Endothelial cell of umbilical vein (primary cell): ENCODE data around the gene ATRIP.

Source experiments
- EZH2 ChIP-seq: IDR thresholded peaks from 2 replicates; pipeline ENCODE4 v1.6.1; 2012; ENCODE audit warnings: borderline replicate concordance, low read depth, mild to moderate bottlenecking, moderate library complexity, low read length, inconsistent platforms; ENCODE audit not compliant: severe bottlenecking
- FOS ChIP-seq: IDR thresholded peaks from 2 replicates; pipeline ENCODE4 v1.6.1; 2011; ENCODE audit warnings: mild to moderate bottlenecking, low read length, moderate library complexity, borderline replicate concordance; ENCODE audit not compliant: insufficient read depth
- POLR2A ChIP-seq: IDR thresholded peaks from 2 replicates; pipeline ENCODE4 v1.6.1; 2012; ENCODE audit warnings: low read depth, mild to moderate bottlenecking, control low read depth, low read length
- TF ChIP-seq, protein P1 (sequence below), 2 donors: IDR thresholded peaks; 1 replicate in 1 of 2; 2 replicates in 1 of 2; pipeline ENCODE4 v1.5.1; 2011; ENCODE audit warnings: low read length in 2 of 2, mild to moderate bottlenecking in 2 of 2, moderate library complexity in 2 of 2, control low read depth in 1 of 2, inconsistent platforms in 1 of 2, low read depth in 1 of 2; ENCODE audit not compliant: insufficient read depth in 1 of 2; ENCODE audit errors: extremely low read depth in 1 of 2

DNA sequence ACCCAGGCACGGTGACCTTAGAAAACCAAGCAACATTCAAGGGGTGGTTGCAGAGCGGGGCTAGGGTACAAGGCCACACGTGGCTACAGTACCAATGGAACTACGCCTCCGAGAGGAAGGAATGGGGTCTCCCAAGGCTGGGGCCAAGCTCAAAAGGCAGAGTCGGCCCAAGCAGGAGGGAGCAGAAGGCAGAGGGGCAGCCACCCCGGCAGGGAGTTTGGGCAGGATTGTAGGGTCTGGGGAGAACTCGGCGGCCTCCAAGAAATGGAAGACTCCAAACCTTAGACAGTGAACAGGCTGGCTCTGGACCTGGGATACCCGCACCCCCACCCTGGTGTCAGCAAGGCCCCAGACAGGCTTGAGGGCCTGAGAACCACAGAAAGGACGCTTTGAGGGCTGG, 28.7 kb downstream of the ATRIP start:
- TF ChIP-seq EZH2: no peak
- TF ChIP-seq, protein P1, sequence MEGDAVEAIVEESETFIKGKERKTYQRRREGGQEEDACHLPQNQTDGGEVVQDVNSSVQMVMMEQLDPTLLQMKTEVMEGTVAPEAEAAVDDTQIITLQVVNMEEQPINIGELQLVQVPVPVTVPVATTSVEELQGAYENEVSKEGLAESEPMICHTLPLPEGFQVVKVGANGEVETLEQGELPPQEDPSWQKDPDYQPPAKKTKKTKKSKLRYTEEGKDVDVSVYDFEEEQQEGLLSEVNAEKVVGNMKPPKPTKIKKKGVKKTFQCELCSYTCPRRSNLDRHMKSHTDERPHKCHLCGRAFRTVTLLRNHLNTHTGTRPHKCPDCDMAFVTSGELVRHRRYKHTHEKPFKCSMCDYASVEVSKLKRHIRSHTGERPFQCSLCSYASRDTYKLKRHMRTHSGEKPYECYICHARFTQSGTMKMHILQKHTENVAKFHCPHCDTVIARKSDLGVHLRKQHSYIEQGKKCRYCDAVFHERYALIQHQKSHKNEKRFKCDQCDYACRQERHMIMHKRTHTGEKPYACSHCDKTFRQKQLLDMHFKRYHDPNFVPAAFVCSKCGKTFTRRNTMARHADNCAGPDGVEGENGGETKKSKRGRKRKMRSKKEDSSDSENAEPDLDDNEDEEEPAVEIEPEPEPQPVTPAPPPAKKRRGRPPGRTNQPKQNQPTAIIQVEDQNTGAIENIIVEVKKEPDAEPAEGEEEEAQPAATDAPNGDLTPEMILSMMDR (IDR thresholded peaks at IDR 0.05; ENCODE audit: extremely low read depth in 1 of 2, insufficient read depth in 1 of 2, low read depth in 1 of 2, low read length in 2 of 2): no peak
- TF ChIP-seq FOS: no peak
- TF ChIP-seq POLR2A: no peak
